ENCODE results near the gene TMEM178B. TPM values are rescaled to one million over a fixed set of nuclear protein-coding genes. Genes with fewer than 3 reads are reported as not detected.

The TMEM178B gene
- polyA plus RNA-seq, 1 donor (not counting 4 experiments of a cell fraction or from before 2014, with no cell fraction given): not detected

DNA sequence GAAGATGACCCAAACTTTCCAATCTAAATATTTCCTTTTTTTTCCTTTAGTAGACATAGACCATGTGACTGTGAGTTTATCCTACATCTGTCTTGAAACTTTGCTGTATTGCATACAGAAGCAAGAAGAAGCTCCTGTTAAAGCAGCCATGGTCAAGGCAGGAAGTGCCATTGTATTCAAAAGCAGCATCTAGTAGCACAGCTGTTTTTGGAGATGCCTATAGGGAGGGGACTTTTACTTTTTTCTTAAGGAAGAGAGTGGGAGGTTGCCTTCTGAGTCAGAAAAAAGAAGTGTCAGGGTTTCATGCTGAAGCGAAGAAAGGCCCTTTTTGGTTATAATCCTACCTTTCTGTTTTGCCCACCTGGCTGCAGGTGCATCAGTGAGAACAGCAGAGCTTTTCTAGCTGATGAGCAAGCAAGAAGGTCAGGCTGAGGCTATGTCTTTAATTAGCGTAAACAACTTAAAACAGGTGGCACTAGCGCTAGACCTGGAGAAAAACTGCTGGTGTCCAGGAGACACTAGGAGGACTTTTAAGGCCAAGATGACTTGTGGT is 243.2 kb downstream of the TMEM178B start:
- H3K27ac ChIP-seq (ENCODE audit: control insufficient read depth, insufficient read depth, low read length): no peak overlapping the region
- no peaks in the 10 kb centered on the region for H3K9me1 ChIP-seq (ENCODE audit: control insufficient read depth, extremely low read depth, insufficient read depth, low read length)
- TF ChIP-seq, protein P1, sequence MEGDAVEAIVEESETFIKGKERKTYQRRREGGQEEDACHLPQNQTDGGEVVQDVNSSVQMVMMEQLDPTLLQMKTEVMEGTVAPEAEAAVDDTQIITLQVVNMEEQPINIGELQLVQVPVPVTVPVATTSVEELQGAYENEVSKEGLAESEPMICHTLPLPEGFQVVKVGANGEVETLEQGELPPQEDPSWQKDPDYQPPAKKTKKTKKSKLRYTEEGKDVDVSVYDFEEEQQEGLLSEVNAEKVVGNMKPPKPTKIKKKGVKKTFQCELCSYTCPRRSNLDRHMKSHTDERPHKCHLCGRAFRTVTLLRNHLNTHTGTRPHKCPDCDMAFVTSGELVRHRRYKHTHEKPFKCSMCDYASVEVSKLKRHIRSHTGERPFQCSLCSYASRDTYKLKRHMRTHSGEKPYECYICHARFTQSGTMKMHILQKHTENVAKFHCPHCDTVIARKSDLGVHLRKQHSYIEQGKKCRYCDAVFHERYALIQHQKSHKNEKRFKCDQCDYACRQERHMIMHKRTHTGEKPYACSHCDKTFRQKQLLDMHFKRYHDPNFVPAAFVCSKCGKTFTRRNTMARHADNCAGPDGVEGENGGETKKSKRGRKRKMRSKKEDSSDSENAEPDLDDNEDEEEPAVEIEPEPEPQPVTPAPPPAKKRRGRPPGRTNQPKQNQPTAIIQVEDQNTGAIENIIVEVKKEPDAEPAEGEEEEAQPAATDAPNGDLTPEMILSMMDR (optimal IDR thresholded peaks at IDR 0.05 in 1 of 3, IDR thresholded peaks at IDR 0.05 in 1 of 3, conservative IDR thresholded peaks at IDR 0.05 in 1 of 3; ENCODE audit: extremely low read depth in 1 of 3, insufficient read depth in 2 of 3, low read length in 3 of 3): no peak
- no peak for TF ChIP-seq EZH2 (IDR thresholded peaks at IDR 0.05; ENCODE audit: low read length)
- no peak overlapping the region for H3K9ac ChIP-seq (ENCODE audit: control insufficient read depth, extremely low read depth, insufficient read depth, low read length)
- FAIRE-seq (no peak), DNase-seq (ENCODE audit: low read depth, low spot score) (no peak)
- dilution Hi-C loops (cut with MboI; ENCODE audit: extremely low pct_ligation_motif_present, low sequenced_read_pairs): no loop called here
- no peaks in the 10 kb centered on the region for H3K9me3 ChIP-seq (ENCODE audit: control insufficient read depth, low read depth, low read length)
- no peaks in the 10 kb centered on the region for H3K27me3 ChIP-seq (ENCODE audit: control insufficient read depth, extremely low read depth, insufficient read depth, low read length)
- H4K20me1 ChIP-seq (ENCODE audit: control insufficient read depth, extremely low read depth, insufficient read depth, low read length): no peaks in the 10 kb centered on the region
- no peaks in the 10 kb centered on the region for H3K4me1 ChIP-seq (ENCODE audit: control insufficient read depth, extremely low read depth, insufficient read depth, low read length)
- H3K4me3 ChIP-seq (ENCODE audit: control insufficient read depth in 2 of 3, extremely low read depth in 1 of 3, insufficient read depth in 2 of 3, low read depth in 1 of 3, low read length in 3 of 3): no peak overlapping the region
- H3K4me2 ChIP-seq (ENCODE audit: control insufficient read depth, extremely low read depth, insufficient read depth, low read depth, low read length): no peak overlapping the region
- H2AFZ ChIP-seq (ENCODE audit: control insufficient read depth, low read length): no peak overlapping the region
- no peaks in the 10 kb centered on the region for H3K79me2 ChIP-seq (ENCODE audit: control insufficient read depth, insufficient read depth, low read length)
- H3K36me3 ChIP-seq (ENCODE audit: control insufficient read depth in 2 of 2, extremely low read depth in 1 of 2, insufficient read depth in 2 of 2, low read length in 2 of 2): no peaks in the 10 kb centered on the region

DNA sequence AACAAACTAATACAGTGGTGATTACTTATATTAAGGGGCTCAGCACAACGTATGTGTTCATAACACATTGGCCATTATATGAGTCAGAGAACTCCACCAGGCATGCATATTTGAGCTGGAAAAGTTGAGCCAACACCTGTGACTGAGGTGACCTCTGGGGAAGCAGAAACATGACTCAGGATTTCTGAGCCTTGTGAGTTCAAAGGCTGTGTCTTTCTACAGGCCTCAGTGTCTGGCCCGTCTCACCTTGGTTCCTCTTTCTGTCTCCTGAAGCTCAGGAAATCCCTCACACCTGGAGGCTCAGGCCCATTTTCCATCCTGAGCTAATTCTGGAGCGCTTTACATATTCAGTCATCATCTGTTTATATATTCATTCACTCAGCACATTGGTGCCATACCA is 246.4 kb downstream of the TMEM178B start:
- Histone ChIP-seq H4K20me1 (ENCODE audit: control insufficient read depth, extremely low read depth, insufficient read depth, low read length) (no peaks in the 10 kb centered on the region), H3K36me3 (ENCODE audit: control insufficient read depth in 2 of 2, extremely low read depth in 1 of 2, insufficient read depth in 2 of 2, low read length in 2 of 2) (no peaks in the 10 kb centered on the region), H3K9me1 (ENCODE audit: control insufficient read depth, extremely low read depth, insufficient read depth, low read length) (no peaks in the 10 kb centered on the region), H3K27me3 (ENCODE audit: control insufficient read depth, extremely low read depth, insufficient read depth, low read length) (no peaks in the 10 kb centered on the region), H3K27ac (ENCODE audit: control insufficient read depth, insufficient read depth, low read length) (no peak overlapping the region), H3K79me2 (ENCODE audit: control insufficient read depth, insufficient read depth, low read length) (no peaks in the 10 kb centered on the region), H3K9me3 (ENCODE audit: control insufficient read depth, low read depth, low read length) (no peaks in the 10 kb centered on the region), H2AFZ (ENCODE audit: control insufficient read depth, low read length) (no peak overlapping the region), H3K4me3 (ENCODE audit: control insufficient read depth in 2 of 3, extremely low read depth in 1 of 3, insufficient read depth in 2 of 3, low read depth in 1 of 3, low read length in 3 of 3) (no peak overlapping the region), H3K9ac (ENCODE audit: control insufficient read depth, extremely low read depth, insufficient read depth, low read length) (no peak overlapping the region), H3K4me2 (ENCODE audit: control insufficient read depth, extremely low read depth, insufficient read depth, low read depth, low read length) (no peak overlapping the region), H3K4me1 (ENCODE audit: control insufficient read depth, extremely low read depth, insufficient read depth, low read length) (no peaks in the 10 kb centered on the region)
- TF ChIP-seq, protein P1 (optimal IDR thresholded peaks at IDR 0.05 in 1 of 3, IDR thresholded peaks at IDR 0.05 in 1 of 3, conservative IDR thresholded peaks at IDR 0.05 in 1 of 3; ENCODE audit: extremely low read depth in 1 of 3, insufficient read depth in 2 of 3, low read length in 3 of 3): no peak
- no peak for TF ChIP-seq EZH2 (IDR thresholded peaks at IDR 0.05; ENCODE audit: low read length)
- dilution Hi-C loops (cut with MboI; ENCODE audit: extremely low pct_ligation_motif_present, low sequenced_read_pairs): no loop called here
- DNase-seq (ENCODE audit: low read depth, low spot score) (no peak), FAIRE-seq (no peak)
